GM12878 (cell line): ENCODE results near the gene STX16. TPM values are rescaled to one million over a fixed set of nuclear protein-coding genes. Genes with fewer than 3 reads are reported as not detected.

ENCODE experiments used
- ATAC-seq: fragments of 200-7000 bp; cut with Tn5 transposase; 3 replicates; pipeline ENCODE4 v1.9.1; 2020; ENCODE audit warnings: mild to moderate bottlenecking, moderate library complexity
- BruUV-seq: library from RNA; stranded (reverse); fragments of 400-500 nt; replicated peaks from 2 replicates; lab custom pipeline; 2021; lab: Mats Ljungman, UMichigan
- CTCF ChIA-PET: fragments of 300-600 bp; sonication (Branson Sonifier 250); formaldehyde crosslinking; extraction: SDS; loops from one replicate; lab custom pipeline; 2021; ENCODE audit warnings: inconsistent platforms; lab: Yijun Ruan, JAX
- POLR2A ChIA-PET: fragments of 350-600 bp; formaldehyde crosslinking; extraction: SDS; loops from one replicate; lab custom pipeline; 2021; ENCODE audit warnings: inconsistent platforms; lab: Charles Lee
- RAD21 ChIA-PET: fragments of 300-600 bp; sonication (Branson Sonifier 250); formaldehyde crosslinking; loops from one replicate; lab custom pipeline; 2023; ENCODE audit warnings: antibody characterized with exemption; ENCODE audit not compliant: unreplicated experiment; lab: Charles Lee
- SMC1A ChIA-PET: fragments of 300-600 bp; sonication (Branson Sonifier 250); formaldehyde crosslinking; loops from one replicate; lab custom pipeline; 2023; ENCODE audit not compliant: unreplicated experiment, uncharacterized antibody; lab: Charles Lee
- DNase-seq: peaks from one replicate; pipeline ENCODE4 v3.0.0-alpha.2; 2011; ENCODE audit warnings: low read depth, low spot score
- FAIRE-seq: peaks from 3 replicates; lab custom pipeline; 2011; peaks lifted over from hg19 to GRCh38; lab: Jason Lieb, UNC
- H2AFZ ChIP-seq: 2 replicates; pipeline ENCODE4 v1.6.0; 2011; ENCODE audit warnings: low read depth, low read length, control low read depth; ENCODE audit not compliant: control insufficient read depth
- H3K27ac ChIP-seq: 2 replicates; pipeline ENCODE4 v1.5.1; 2011; ENCODE audit warnings: control low read depth; ENCODE audit not compliant: control insufficient read depth, insufficient read depth
- H3K27me3 ChIP-seq, 2 experiments: replicated peaks in 1 of 2; 2 replicates each; pipeline versions ENCODE4 v1.6.0 to v1.6.1; 2011; ENCODE audit warnings: low read length in 1 of 2; ENCODE audit not compliant: control insufficient read depth in 2 of 2, insufficient read depth in 2 of 2
- H3K36me3 ChIP-seq, 2 experiments: 2 replicates each; pipeline ENCODE4 v1.5.1; 2011; ENCODE audit warnings: low read length in 1 of 2; ENCODE audit not compliant: control insufficient read depth in 2 of 2, insufficient read depth in 2 of 2
- H3K4me1 ChIP-seq: 2 replicates; pipeline ENCODE4 v1.6.1; 2011; ENCODE audit warnings: mild to moderate bottlenecking, low read length, moderate library complexity, mixed read lengths; ENCODE audit not compliant: control insufficient read depth, insufficient read depth
- H3K4me2 ChIP-seq: 2 replicates; pipeline ENCODE4 v1.6.0; 2011; ENCODE audit warnings: control low read depth; ENCODE audit not compliant: control insufficient read depth, insufficient read depth
- H3K4me3 ChIP-seq: fragments of 200-600 bp; sonication (generic); 2 replicates; pipeline ENCODE4 v1.5.1; 2016
- H3K79me2 ChIP-seq: 2 replicates; pipeline ENCODE4 v1.6.0; 2011; ENCODE audit warnings: low read length; ENCODE audit not compliant: control insufficient read depth, insufficient read depth
- H3K9ac ChIP-seq: 2 replicates; pipeline ENCODE4 v1.8.0; 2011; ENCODE audit warnings: low read length, control low read depth, mixed read lengths; ENCODE audit not compliant: control insufficient read depth, insufficient read depth
- H3K9me3 ChIP-seq: replicated peaks from 3 replicates; pipeline ENCODE4 v1.5.1; 2011; ENCODE audit warnings: mild to moderate bottlenecking, low read length; ENCODE audit not compliant: control insufficient read depth, insufficient read depth
- H4K20me1 ChIP-seq: 2 replicates; pipeline ENCODE4 v1.6.0; 2011; ENCODE audit not compliant: control insufficient read depth, insufficient read depth
- BACH1 ChIP-seq: fragments of 450-650 bp; IDR thresholded peaks from 2 replicates; pipeline ENCODE4 v1.6.1; 2017; ENCODE audit warnings: mild to moderate bottlenecking, borderline replicate concordance
- BCLAF1 ChIP-seq: fragments of 450-650 bp; IDR thresholded peaks from 2 replicates; pipeline ENCODE4 v1.6.1; 2017; ENCODE audit warnings: antibody characterized with exemption, mild to moderate bottlenecking, moderate library complexity
- CBX3 ChIP-seq: fragments of 200-600 bp; sonication (generic); IDR thresholded peaks from 2 replicates; pipeline ENCODE4 v1.6.1; 2016; ENCODE audit warnings: low read depth, borderline replicate concordance
- IKZF2 ChIP-seq, 2 experiments: fragments of 450-650 bp; IDR thresholded peaks; 2 replicates each; pipeline ENCODE4 v1.6.1; 2017; ENCODE audit warnings: mild to moderate bottlenecking in 2 of 2, moderate library complexity in 2 of 2
- MTA2 ChIP-seq: fragments of 450-650 bp; IDR thresholded peaks from 2 replicates; pipeline ENCODE4 v1.6.1; 2016; ENCODE audit warnings: low read depth, mild to moderate bottlenecking, moderate library complexity
- NFIC ChIP-seq: IDR thresholded peaks from 2 replicates; pipeline ENCODE4 v1.6.1; 2012; ENCODE audit warnings: low read depth, mild to moderate bottlenecking, inconsistent platforms, low read length, moderate library complexity
- NFYA ChIP-seq: IDR thresholded peaks from 2 replicates; pipeline ENCODE4 v1.6.1; 2011; ENCODE audit warnings: low read depth, mild to moderate bottlenecking, low read length, improper control_type of control experiment, borderline replicate concordance
- POU2F2 ChIP-seq: IDR thresholded peaks from 3 replicates; pipeline ENCODE4 v1.6.1; 2011; ENCODE audit warnings: low read depth, mild to moderate bottlenecking, low read length, borderline replicate concordance
- SIN3A ChIP-seq: IDR thresholded peaks from 2 replicates; pipeline ENCODE4 v1.6.1; 2012; ENCODE audit warnings: low read depth, low read length, improper control_type of control experiment
- SKIL ChIP-seq: fragments of 450-650 bp; IDR thresholded peaks from 2 replicates; pipeline ENCODE4 v1.6.1; 2017; ENCODE audit warnings: mild to moderate bottlenecking, low read depth, inconsistent platforms; ENCODE audit not compliant: poor library complexity, severe bottlenecking
- SREBF1 ChIP-seq: IDR thresholded peaks from 2 replicates; pipeline ENCODE4 v1.6.1; 2012; ENCODE audit warnings: mild to moderate bottlenecking, low read length
- TCF7 ChIP-seq: IDR thresholded peaks from 2 replicates; pipeline ENCODE4 v1.6.1; 2014; ENCODE audit warnings: antibody characterized with exemption, borderline replicate concordance
- ZBTB4 ChIP-seq: fragments of 450-650 bp; formaldehyde crosslinking; IDR thresholded peaks from 2 replicates; pipeline ENCODE4 v1.4.0; 2022; ENCODE audit warnings: mild to moderate bottlenecking, moderate library complexity
- WGBS: methylation state at CpG from one replicate; pipeline ENCODE4 v1.1.6; 2016; ENCODE audit warnings: low lambda C conversion rate; ENCODE audit not compliant: insufficient replicate concordance, insufficient coverage; ENCODE audit errors: missing lambda C conversion rate; 5-methylcytosine and 5-hydroxymethylcytosine counted together
- in situ Hi-C: fragments of 300-500 bp; cut with MboI; formaldehyde crosslinking; loops from 9 replicates; pipeline ENCODE4 v1.14.3; 2018; ENCODE audit warnings: mixed read lengths
- intact Hi-C: fragments of 100-400 bp; cut with micrococcal nuclease; formaldehyde crosslinking; loops from one replicate; pipeline ENCODE4 v1.14.2; 2022; ENCODE audit not compliant: unreplicated experiment
- polyA plus RNA-seq, 11 experiments: library from polyadenylated mRNA; depleted of rRNA in 4 of 11; unstranded in 6 of 11; stranded (reverse) in 5 of 11; fragments of >200 nt; fragmentation: Nextera tagmentation in 4 of 11; fragmentation: Illumina TruSeq in 1 of 11; extraction: Ambion mirVana in 4 of 11; extraction: Trizol in 1 of 11; gene quantifications; 1 replicate in 1 of 11; 2 replicates in 10 of 11; pipeline versions ENCODE4 v1.2.1 to v1.2.3, GENCODE V29; 2011 to 2016; ENCODE audit warnings: inconsistent platforms in 2 of 11, missing spikeins in 2 of 11, low read depth in 1 of 11
- total RNA-seq, 4 experiments: library from RNA; depleted of rRNA in 3 of 4; stranded (reverse); fragments of >200 nt in 3 of 4; fragmentation: Illumina TruSeq in 1 of 4; extraction: Trizol in 1 of 4; gene quantifications; 2 replicates each; pipeline versions ENCODE4 v1.2.1 to v1.2.3, GENCODE V29; 2013 to 2021

Gene STX16
- total and polyA plus RNA-seq, 10 of the 15 experiments (the other 5 are each of a cell fraction or from before 2014, with no cell fraction given): 6.3 to 68.4 (median 35.8) TPM

GRCh38 chr20:58714923-58715351 is 63.9 kb downstream of the STX16 start:
- Histone ChIP-seq H2AFZ (no peak overlapping the region), H4K20me1 (no peaks in the 10 kb centered on the region), H3K79me2 (no peaks in the 10 kb centered on the region), H3K4me2 (no peak overlapping the region), H3K9ac (no peak overlapping the region), H3K36me3 (no peaks in the 10 kb centered on the region), H3K27me3 (no peaks in the 10 kb centered on the region), H3K9me3 (no peaks in the 10 kb centered on the region), H3K4me3 (no peak overlapping the region), H3K27ac (no peak overlapping the region), H3K4me1 (no peaks in the 10 kb centered on the region)
- in situ Hi-C loops (no loop called here), intact Hi-C loops (no loop called here)
- FAIRE-seq (no peak), ATAC-seq (no peak), DNase-seq (no peak)
- ChIA-PET SMC1A (no interaction called here), RAD21 (no interaction called here), POLR2A (no interaction called here), CTCF (no interaction called here)
- no TSS peak for BruUV-seq
- TF ChIP-seq BCLAF1: no peak
- TF ChIP-seq CBX3: no peak
- no peak for TF ChIP-seq SREBF1
- TF ChIP-seq IKZF2 (IDR thresholded peaks at IDR 0.05): no peak
- TF ChIP-seq ZBTB4 (CRISPR knock-in tag): no peak
- TF ChIP-seq BACH1: no peak
- TF ChIP-seq MTA2: no peak
- TF ChIP-seq POU2F2: no peak
- no peak for TF ChIP-seq NFYA
- TF ChIP-seq SKIL: no peak
- no peak for TF ChIP-seq SIN3A
- no peak for TF ChIP-seq NFIC
- no peak for TF ChIP-seq TCF7
- 66% methylated on average over 14 of the region's 14 CpGs for whole genome bisulfite sequencing
